Muscle of arm (tissue), 12 donors: ENCODE data around the gene KLHL29. TPM values are rescaled to one million over a fixed set of nuclear protein-coding genes. Genes with fewer than 3 reads are reported as not detected.
A peak's percentile ranks its signal among the peaks of the same experiment; 100 is the strongest.

Experiments
- DNase-seq: peaks from one replicate; pipeline ENCODE4 v3.0.0-alpha.2; 2013
- polyA plus RNA-seq, 12 donors: library from polyadenylated mRNA; unstranded; fragments of 120-200 nt; gene quantifications; one replicate each; pipeline ENCODE4 v1.2.1, GENCODE V29; 2013; ENCODE audit not compliant: insufficient read length in 12 of 12

Gene KLHL29
- polyA plus RNA-seq, 12 donors: 5.4 to 13.6 (median 7.7) TPM; not detected in 1

GRCh38 chr2:23393722-23394121 lies 8.7 kb downstream of the KLHL29 start:
- no peak for DNase-seq

- DNase-seq: no peak
Measured at GRCh38 chr2:23394700-23395099, 9.7 kb downstream of the KLHL29 start.

- DNase-seq: no peak
Measured at GRCh38 chr2:23397478-23397877, 12.5 kb downstream of the KLHL29 start.

GRCh38 chr2:23399674-23400261 lies 14.8 kb downstream of the KLHL29 start:
- DNase-seq: no peak

- DNase-seq: no peak
Measured at GRCh38 chr2:23400703-23401102, 15.7 kb downstream of the KLHL29 start.

GRCh38 chr2:23401427-23402204 lies 16.6 kb downstream of the KLHL29 start:
- no peak for DNase-seq

- DNase-seq: no peak
Measured at GRCh38 chr2:23402205-23402740, 17.3 kb downstream of the KLHL29 start.

- DNase-seq: peak; percentile 56
Measured at GRCh38 chr2:23404426-23404825, 19.4 kb downstream of the KLHL29 start.

- no peak for DNase-seq
Measured at GRCh38 chr2:23409248-23409647, 24.3 kb downstream of the KLHL29 start.

GRCh38 chr2:23410596-23410995 lies 25.6 kb downstream of the KLHL29 start:
- no peak for DNase-seq

- DNase-seq: no peak
Measured at GRCh38 chr2:23411752-23412431, 26.9 kb downstream of the KLHL29 start.

GRCh38 chr2:23412556-23413155 lies 27.7 kb downstream of the KLHL29 start:
- DNase-seq: no peak

GRCh38 chr2:23413641-23414040 lies 28.7 kb downstream of the KLHL29 start:
- DNase-seq: no peak

GRCh38 chr2:23414106-23414505 lies 29.1 kb downstream of the KLHL29 start:
- DNase-seq: no peak

- DNase-seq: no peak
Measured at GRCh38 chr2:23414871-23415270, 29.9 kb downstream of the KLHL29 start.

- no peak for DNase-seq
Measured at GRCh38 chr2:23417310-23417709, 32.3 kb downstream of the KLHL29 start.

- no peak for DNase-seq
Measured at GRCh38 chr2:23418056-23418455, 33.1 kb downstream of the KLHL29 start.

GRCh38 chr2:23418461-23418911 lies 33.5 kb downstream of the KLHL29 start:
- no peak for DNase-seq

- DNase-seq: no peak
Measured at GRCh38 chr2:23419171-23420090, 34.5 kb downstream of the KLHL29 start.

GRCh38 chr2:23420091-23420839 lies 35.3 kb downstream of the KLHL29 start:
- DNase-seq: no peak
